Measurements from ENCODE around the gene LRRC4. TPM values are rescaled to one million over a fixed set of nuclear protein-coding genes. Genes with fewer than 3 reads are reported as not detected.

The LRRC4 gene
- total RNA-seq, 2 experiments from 2014 or later: not detected

DNA sequence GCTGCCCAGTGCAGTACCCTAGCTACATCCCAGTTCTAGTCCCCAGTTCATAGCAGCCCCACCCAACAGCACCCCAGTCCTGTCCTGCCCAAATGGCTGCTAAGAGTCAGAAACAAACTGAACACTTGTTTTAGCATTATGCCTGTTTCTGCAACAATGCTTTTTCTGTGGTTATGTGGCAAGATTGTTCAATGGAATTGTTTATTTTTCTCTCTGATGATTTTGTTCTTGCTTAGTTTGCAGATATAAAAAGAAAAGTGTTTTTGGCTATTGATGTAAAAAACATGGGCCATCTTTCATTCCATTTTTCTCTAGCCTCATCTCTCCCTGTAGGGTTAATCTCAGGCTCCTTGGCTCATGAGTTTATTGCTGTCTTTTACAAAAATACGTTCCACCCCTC is 42.5 kb downstream of the LRRC4 start:
- peaks cover 10% of the 10 kb centered on the region for H3K4me1 Mint-ChIP-seq
- H3K4me3 Mint-ChIP-seq: no peak overlapping the region
- H3K27me3 Mint-ChIP-seq: no peaks in the 10 kb centered on the region
- peaks cover 11% of the 10 kb centered on the region for H3K36me3 Mint-ChIP-seq (ENCODE audit: low read depth)
- DNase-seq: no peak
- CTCF ChIA-PET: no interaction called here
- H3K27ac Mint-ChIP-seq: no peak overlapping the region
- no peaks in the 10 kb centered on the region for H3K9me3 Mint-ChIP-seq
- POLR2A ChIA-PET: no interaction called here

- Mint-ChIP-seq H3K4me3 (no peak overlapping the region), H3K4me1 (peaks cover 14% of the 10 kb centered on the region), H3K36me3 (ENCODE audit: low read depth) (peaks cover 2% of the 10 kb centered on the region), H3K27me3 (no peaks in the 10 kb centered on the region), H3K9me3 (no peaks in the 10 kb centered on the region), H3K27ac (no peak overlapping the region)
- ChIA-PET CTCF (no interaction called here), POLR2A (no interaction called here)
- DNase-seq: no peak
Observed at GRCh38 chr7:127986581-127987521, 44.4 kb downstream of the LRRC4 start.

- H3K27ac Mint-ChIP-seq: no peak overlapping the region
- no peak for DNase-seq
Observed at GRCh38 chr7:127983804-127984332, 47.4 kb downstream of the LRRC4 start.

DNA sequence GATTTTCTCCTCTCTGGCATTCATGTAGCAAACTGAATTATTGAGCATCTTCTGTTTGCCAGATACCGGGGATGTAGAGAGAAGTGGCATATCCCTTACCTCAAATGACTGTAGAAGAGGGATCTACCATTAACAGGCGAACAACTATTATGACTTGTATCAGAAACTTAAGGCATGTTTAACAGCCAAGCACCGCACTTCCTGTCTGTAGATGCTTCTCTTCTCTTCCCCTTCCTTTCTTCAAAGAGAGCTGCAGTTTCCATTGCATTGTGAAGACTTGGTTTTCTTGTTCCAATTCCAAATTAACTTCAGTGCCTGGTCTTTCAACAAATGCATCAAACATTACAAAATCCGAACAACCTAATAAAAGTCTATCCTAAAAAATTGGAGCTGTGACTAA is 49.3 kb downstream of the LRRC4 start:
- Mint-ChIP-seq H3K4me1 (peaks cover 14% of the 10 kb centered on the region), H3K27ac (no peak overlapping the region), H3K27me3 (no peaks in the 10 kb centered on the region), H3K9me3 (peaks cover 13% of the 10 kb centered on the region), H3K4me3 (no peak overlapping the region), H3K36me3 (ENCODE audit: low read depth) (peaks cover 25% of the 10 kb centered on the region)
- POLR2A ChIA-PET: interaction anchor here (0.8 kb wide), 1 partner anchor 9 kb away, joined by 4 read pairs; no protein-coding TSS in a partner anchor
- DNase-seq: no peak
- CTCF ChIA-PET: no interaction called here

More at GRCh38 chr7:127983804-127984332, 47.4 kb downstream of the LRRC4 start:
- H3K36me3 Mint-ChIP-seq (ENCODE audit: low read depth): peaks cover 7% of the 10 kb centered on the region
- peaks cover 18% of the 10 kb centered on the region for H3K4me1 Mint-ChIP-seq
- ChIA-PET POLR2A (no interaction called here), CTCF (no interaction called here)
- no peaks in the 10 kb centered on the region for H3K27me3 Mint-ChIP-seq
- no peak overlapping the region for H3K4me3 Mint-ChIP-seq
- H3K9me3 Mint-ChIP-seq: peaks cover 4% of the 10 kb centered on the region

DNA sequence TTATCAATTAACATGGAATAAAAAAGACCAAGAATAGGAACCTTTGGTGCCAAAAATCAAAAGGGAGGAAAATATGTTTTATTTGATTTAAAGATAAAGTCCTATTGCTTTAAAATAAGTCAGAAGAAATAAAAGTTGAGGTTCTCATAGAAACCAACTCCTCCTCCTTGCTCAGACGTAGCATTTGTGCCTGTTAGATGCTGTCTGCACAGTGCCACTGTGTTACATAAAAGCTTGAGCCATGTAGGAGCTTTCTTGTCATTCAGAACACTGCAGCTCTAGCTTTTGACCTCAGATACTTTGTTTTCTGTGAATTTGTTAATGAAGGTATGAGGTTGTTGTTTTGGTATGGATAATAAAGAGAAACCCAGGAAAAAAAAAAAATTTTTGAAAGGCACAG is 50.3 kb downstream of the LRRC4 start:
- H3K4me3 Mint-ChIP-seq: no peak overlapping the region
- ChIA-PET POLR2A (interaction anchor here (0.8 kb wide), 1 partner anchor 11 kb away, joined by 4 read pairs; no protein-coding TSS in a partner anchor), CTCF (no interaction called here)

GRCh38 chr7:127979728-127980126 is 51.5 kb downstream of the LRRC4 start:
- H3K36me3 Mint-ChIP-seq (ENCODE audit: low read depth): peaks cover 43% of the 10 kb centered on the region
- peaks cover 14% of the 10 kb centered on the region for H3K4me1 Mint-ChIP-seq
- no peak overlapping the region for H3K27ac Mint-ChIP-seq
- ChIA-PET POLR2A (no interaction called here), CTCF (no interaction called here)
- DNase-seq: no peak
- H3K27me3 Mint-ChIP-seq: no peaks in the 10 kb centered on the region
- no peak overlapping the region for H3K4me3 Mint-ChIP-seq
- peaks cover 16% of the 10 kb centered on the region for H3K9me3 Mint-ChIP-seq

More for the DNA sequence above, 50.3 kb downstream of the LRRC4 start:
- Mint-ChIP-seq H3K27ac (no peak overlapping the region), H3K36me3 (ENCODE audit: low read depth) (peaks cover 34% of the 10 kb centered on the region), H3K27me3 (no peaks in the 10 kb centered on the region), H3K9me3 (peaks cover 13% of the 10 kb centered on the region), H3K4me1 (peaks cover 14% of the 10 kb centered on the region)
- DNase-seq: no peak

DNA sequence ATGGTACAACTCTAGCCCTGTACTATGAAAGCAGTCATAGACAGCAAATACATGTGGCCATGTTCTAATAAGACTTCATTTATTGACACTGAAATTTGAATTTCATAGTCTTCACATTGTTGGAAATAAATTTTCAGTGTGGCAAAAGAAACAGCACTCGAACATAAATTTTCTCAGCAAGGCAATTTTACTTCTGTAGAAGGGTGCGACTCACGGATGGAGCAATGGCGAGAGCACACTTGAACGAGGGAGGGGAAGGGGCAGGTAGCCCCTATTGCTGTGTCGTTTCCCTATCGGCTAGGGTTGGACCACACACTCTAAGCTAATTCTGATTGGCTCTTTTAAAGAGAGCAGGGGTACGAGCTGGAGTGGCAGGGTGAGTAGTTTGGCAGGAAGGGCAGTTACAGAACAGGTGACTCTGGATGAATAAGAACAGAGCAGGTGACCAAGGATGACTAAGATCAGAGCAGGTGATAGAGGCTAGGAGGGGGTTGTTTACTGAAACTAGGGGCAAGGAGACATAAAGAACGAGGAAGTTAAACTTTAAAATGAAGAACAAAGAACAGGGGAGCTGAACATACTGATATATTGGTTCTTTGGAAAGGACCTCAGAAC is 52.0 kb downstream of the LRRC4 start:
- POLR2A ChIA-PET: no interaction called here
- Mint-ChIP-seq H3K4me3 (no peak overlapping the region), H3K36me3 (ENCODE audit: low read depth) (peaks cover 48% of the 10 kb centered on the region), H3K27ac (no peak overlapping the region), H3K4me1 (peaks cover 11% of the 10 kb centered on the region), H3K27me3 (no peaks in the 10 kb centered on the region), H3K9me3 (peaks cover 16% of the 10 kb centered on the region)
- CTCF ChIA-PET: no interaction called here
- DNase-seq: no peak

GRCh38 chr7:127978421-127978820 is 52.8 kb downstream of the LRRC4 start:
- no peak for DNase-seq
- H3K4me1 Mint-ChIP-seq: peaks cover 6% of the 10 kb centered on the region
- no peaks in the 10 kb centered on the region for H3K27me3 Mint-ChIP-seq
- CTCF ChIA-PET: no interaction called here
- peaks cover 16% of the 10 kb centered on the region for H3K9me3 Mint-ChIP-seq
- no peak overlapping the region for H3K4me3 Mint-ChIP-seq
- POLR2A ChIA-PET: no interaction called here
- peaks cover 48% of the 10 kb centered on the region for H3K36me3 Mint-ChIP-seq (ENCODE audit: low read depth)
- no peak overlapping the region for H3K27ac Mint-ChIP-seq

Other genes starting within 250 kb of the LRRC4 start
- not detected for gene LEP, start 209.8 kb upstream of the LRRC4 start, total RNA-seq